Right lobe of liver (tissue), 4 donors: Measurements from ENCODE around the gene CPPED1.

Experiments
- POLR2A ChIP-seq: fragments of 450-650 bp; IDR thresholded peaks from one replicate; pipeline ENCODE4 v1.6.1; 2017; ENCODE audit warnings: antibody characterized with exemption, mild to moderate bottlenecking
- TF ChIP-seq, protein P1 (sequence below), 4 donors: fragments of 200-600 bp in 3 of 4; fragments of 450-650 bp in 1 of 4; IDR thresholded peaks; one replicate each; pipeline versions ENCODE4 v1.5.1 to v1.8.0; 2016 to 2022; ENCODE audit warnings: antibody characterized with exemption in 4 of 4, mild to moderate bottlenecking in 2 of 4
- donor health status: DM: no; HTN: no; CAD: no.
- donor health status: DM: no; HTN: no; CAD: no.
- donor health status: DM: no; HTN: yes; CAD: no.

DNA sequence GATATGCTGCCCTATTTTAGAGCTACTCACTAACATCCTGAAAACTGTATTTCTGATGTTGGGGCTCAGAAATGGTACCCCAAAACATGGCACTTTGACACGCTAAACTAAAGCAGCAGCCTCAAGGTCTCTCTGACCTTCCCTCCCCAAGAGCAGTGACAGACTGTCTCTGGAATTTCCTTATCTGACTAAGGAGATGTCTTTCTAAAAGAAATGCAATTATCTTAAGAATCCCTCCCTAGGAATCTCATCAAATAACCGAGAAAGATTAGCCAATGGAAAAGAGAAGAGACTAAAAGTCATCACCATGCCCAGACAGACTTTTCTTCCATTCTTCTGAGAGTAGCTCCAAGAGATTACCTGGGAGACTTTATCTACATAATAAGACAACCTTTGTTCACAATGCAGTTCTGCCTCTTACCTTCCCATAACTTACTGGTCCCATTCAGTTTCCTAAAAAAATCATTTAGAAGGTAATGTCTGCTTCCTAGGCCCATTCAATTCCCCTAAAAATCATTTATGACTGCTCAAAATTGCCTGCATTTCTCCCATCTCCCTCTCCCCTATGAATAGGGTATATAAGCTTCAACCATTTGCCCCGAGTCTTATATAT, 123.9 kb downstream of the CPPED1 start:
- TF ChIP-seq, protein P1, sequence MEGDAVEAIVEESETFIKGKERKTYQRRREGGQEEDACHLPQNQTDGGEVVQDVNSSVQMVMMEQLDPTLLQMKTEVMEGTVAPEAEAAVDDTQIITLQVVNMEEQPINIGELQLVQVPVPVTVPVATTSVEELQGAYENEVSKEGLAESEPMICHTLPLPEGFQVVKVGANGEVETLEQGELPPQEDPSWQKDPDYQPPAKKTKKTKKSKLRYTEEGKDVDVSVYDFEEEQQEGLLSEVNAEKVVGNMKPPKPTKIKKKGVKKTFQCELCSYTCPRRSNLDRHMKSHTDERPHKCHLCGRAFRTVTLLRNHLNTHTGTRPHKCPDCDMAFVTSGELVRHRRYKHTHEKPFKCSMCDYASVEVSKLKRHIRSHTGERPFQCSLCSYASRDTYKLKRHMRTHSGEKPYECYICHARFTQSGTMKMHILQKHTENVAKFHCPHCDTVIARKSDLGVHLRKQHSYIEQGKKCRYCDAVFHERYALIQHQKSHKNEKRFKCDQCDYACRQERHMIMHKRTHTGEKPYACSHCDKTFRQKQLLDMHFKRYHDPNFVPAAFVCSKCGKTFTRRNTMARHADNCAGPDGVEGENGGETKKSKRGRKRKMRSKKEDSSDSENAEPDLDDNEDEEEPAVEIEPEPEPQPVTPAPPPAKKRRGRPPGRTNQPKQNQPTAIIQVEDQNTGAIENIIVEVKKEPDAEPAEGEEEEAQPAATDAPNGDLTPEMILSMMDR (IDR thresholded peaks at IDR 0.05), result no peak
- TF ChIP-seq POLR2A, result no peak
